ENCODE data around the gene KLHDC10.
A peak's percentile ranks its signal among the peaks of the same experiment; 100 is the strongest.
"Not testable (repeated sequence)": the region's sequence is repeated elsewhere in the genome, so short reads cannot be mapped to it uniquely, and the experiment has no call there.

Gene KLHDC10

GRCh38 chr7:130150587-130150986 lies 80.3 kb downstream of the KLHDC10 start:
- DNase-seq (ENCODE audit: low read depth): no peak
- H3K4me3 ChIP-seq (ENCODE audit: low read depth, low read length): no peak overlapping the region

DNA sequence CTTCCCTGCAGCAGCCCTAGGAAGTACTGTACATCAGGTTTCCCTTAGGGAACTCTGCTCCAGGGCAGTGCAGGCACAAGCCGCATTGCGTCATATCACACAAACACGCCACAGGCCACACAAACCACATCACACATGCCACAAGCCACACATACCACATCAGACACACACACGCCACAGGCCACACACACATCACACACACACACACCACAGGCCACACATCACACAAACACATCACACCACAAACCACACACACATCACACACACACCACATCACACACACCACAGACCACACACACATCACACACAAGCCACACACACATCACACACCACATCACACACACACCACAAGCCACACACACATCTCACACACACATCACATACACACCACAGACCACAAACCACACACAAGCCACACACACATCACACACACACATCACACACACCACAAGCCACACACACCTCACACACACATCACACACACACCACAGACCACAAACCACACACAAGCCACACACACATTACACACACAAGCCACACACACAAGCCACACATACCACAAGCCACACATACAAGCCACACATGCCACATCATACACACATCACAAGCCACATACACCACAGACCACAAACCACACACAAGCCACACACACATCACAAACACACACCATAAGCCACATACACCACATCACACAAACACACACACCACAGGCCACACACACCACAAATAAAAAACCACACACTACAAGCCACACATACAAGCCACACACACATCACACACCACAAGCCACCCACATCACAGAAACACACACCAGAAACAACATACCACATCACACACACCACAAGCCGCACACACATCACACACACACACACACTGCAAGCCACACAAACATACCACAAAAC lies 81.5 kb downstream of the KLHDC10 start:
- DNase-seq (ENCODE audit: low read depth): no peak
- H3K4me3 ChIP-seq (ENCODE audit: low read depth, low read length): no peak overlapping the region

DNA sequence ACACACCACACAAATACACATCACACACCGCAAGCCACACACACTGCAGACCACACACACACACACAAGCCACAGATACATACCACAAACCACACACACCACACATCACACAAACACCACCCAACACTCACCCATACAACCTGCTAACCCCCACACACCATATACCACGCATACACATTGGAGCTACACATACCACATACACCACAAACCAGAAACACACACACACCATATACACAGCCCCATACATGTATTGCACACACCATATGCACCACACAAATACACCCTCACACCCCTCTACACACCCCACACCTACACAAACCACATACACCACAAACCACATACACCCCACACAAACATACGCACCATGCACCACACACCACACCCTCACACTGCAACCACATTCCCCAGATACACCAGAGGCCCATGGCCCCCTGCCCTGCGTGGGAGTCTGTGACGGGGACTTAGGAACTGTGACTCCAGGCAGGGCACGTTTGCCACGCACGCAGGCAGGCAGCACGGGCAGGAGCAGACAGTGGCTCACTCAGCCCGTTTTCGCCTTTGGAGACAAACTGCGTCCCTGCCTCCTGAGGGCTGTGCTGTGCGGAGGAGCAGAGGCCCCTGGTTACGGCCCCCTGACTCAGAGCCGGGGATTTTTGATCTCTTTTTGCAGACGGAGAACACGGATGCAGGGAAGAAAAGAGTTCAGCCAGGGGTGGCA lies 82.3 kb downstream of the KLHDC10 start:
- H3K4me3 ChIP-seq (ENCODE audit: low read depth, low read length): no peak overlapping the region
- DNase-seq (ENCODE audit: low read depth): peak; percentile 68

GRCh38 chr7:130153211-130153908 lies 83.0 kb downstream of the KLHDC10 start:
- no peak for DNase-seq (ENCODE audit: low read depth)
- H3K4me3 ChIP-seq (ENCODE audit: low read depth, low read length): no peak overlapping the region

- no peak for DNase-seq (ENCODE audit: low read depth)
- H3K4me3 ChIP-seq (ENCODE audit: low read depth, low read length): no peak overlapping the region
Observed at GRCh38 chr7:130154131-130154500, 83.8 kb downstream of the KLHDC10 start.

GRCh38 chr7:130154501-130155317 lies 84.4 kb downstream of the KLHDC10 start:
- H3K4me3 ChIP-seq (ENCODE audit: low read depth, low read length): no peak overlapping the region
- no peak for DNase-seq (ENCODE audit: low read depth)

GRCh38 chr7:130156140-130156539 lies 85.8 kb downstream of the KLHDC10 start:
- H3K4me3 ChIP-seq (ENCODE audit: low read depth, low read length): no peak overlapping the region
- no peak for DNase-seq (ENCODE audit: low read depth)

DNA sequence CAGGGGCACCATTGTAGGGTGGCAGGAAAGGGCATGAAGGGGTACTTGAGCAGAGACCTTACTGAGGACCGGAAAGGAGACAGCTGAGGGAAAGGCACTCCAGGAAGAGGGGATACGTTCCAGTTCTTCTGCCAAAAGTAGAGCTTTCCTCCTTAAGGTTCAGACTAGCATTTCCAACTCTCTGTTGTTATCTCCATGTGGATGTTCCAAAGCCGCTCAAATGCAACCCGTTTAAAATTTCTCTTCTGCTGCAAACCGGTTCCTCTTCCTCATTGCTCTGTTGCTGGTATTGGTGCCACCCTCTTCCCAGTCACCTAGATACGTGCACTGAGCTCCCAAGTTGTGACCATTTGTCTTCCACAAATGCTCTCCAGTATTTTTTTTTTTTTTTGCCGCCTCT lies 87.4 kb downstream of the KLHDC10 start:
- DNase-seq (ENCODE audit: low read depth): no peak
- H3K4me3 ChIP-seq (ENCODE audit: low read depth, low read length): no peak overlapping the region

- no peak overlapping the region for H3K4me3 ChIP-seq (ENCODE audit: low read depth, low read length)
- DNase-seq (ENCODE audit: low read depth): no peak
Observed at GRCh38 chr7:130160023-130160422, 89.7 kb downstream of the KLHDC10 start.

GRCh38 chr7:130160455-130160854 lies 90.1 kb downstream of the KLHDC10 start:
- no peak for DNase-seq (ENCODE audit: low read depth)
- no peak overlapping the region for H3K4me3 ChIP-seq (ENCODE audit: low read depth, low read length)

GRCh38 chr7:130162196-130162595 lies 91.9 kb downstream of the KLHDC10 start:
- no peak overlapping the region for H3K4me3 ChIP-seq (ENCODE audit: low read depth, low read length)
- no peak for DNase-seq (ENCODE audit: low read depth)

DNA sequence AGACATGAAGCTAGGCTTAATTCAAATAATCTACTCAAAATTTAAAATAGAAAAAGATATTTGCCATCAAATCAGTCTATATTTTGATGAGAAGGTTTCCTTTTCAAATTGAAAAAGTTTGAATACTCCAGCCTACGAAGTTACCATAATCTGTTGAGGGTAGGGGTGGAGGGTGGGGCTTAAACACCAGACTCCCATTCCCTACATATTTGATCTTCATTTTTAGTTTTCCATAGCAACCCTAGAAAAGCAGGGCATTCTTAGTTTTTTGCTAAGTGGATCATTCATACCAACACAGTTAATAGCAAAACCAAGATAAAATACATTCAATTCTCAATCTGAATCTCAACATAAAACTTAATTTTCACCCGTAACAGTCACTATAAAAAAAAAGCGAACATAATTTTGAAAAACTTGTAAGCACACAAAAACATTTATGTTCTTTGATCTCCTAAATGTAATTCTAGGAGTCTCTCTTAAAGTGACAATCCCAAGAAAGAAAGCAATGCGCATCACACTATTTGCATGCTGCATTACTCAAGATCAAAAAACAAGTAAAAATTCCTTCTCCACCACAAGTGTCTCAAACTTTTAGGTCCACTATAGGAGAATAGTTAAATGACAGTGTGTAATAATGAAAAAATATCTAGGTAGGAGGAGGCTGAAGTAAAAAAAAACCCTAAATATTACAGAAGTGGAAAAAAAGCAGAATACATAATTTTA lies 104.1 kb downstream of the KLHDC10 start:
- no peak overlapping the region for H3K4me3 ChIP-seq (ENCODE audit: low read depth, low read length)
- no peak for DNase-seq (ENCODE audit: low read depth)

- H3K4me3 ChIP-seq (ENCODE audit: low read depth, low read length): no peak overlapping the region
- DNase-seq (ENCODE audit: low read depth): no peak
Observed at GRCh38 chr7:130178251-130178650, 107.9 kb downstream of the KLHDC10 start.

GRCh38 chr7:130179631-130180030 lies 109.3 kb downstream of the KLHDC10 start:
- DNase-seq (ENCODE audit: low read depth): no peak
- no peak overlapping the region for H3K4me3 ChIP-seq (ENCODE audit: low read depth, low read length)

- DNase-seq (ENCODE audit: low read depth): no peak
- H3K4me3 ChIP-seq (ENCODE audit: low read depth, low read length): no peak overlapping the region
Observed at GRCh38 chr7:130180571-130181262, 110.4 kb downstream of the KLHDC10 start.

DNA sequence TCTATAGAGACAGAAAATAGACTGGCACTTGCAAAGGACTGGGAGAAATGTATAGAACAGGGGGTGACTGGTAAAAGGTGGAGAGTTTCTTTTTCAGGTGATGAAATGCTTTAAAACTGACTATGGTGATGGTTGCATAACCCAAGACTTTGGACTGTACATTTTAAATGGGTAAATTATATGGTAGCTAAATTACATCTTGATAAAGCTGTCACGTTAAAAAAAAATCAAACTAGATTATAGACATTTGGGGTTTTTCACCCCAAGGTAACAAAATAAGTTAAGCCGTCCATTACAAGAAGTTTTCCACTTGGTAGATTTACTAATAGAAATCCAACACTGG lies 110.9 kb downstream of the KLHDC10 start:
- no peak for DNase-seq (ENCODE audit: low read depth)
- H3K4me3 ChIP-seq (ENCODE audit: low read depth, low read length): no peak overlapping the region

- DNase-seq (ENCODE audit: low read depth): no peak
Observed at GRCh38 chr7:130182990-130183389, 112.7 kb downstream of the KLHDC10 start.

GRCh38 chr7:130184349-130184748 lies 114.0 kb downstream of the KLHDC10 start:
- H3K4me3 ChIP-seq (ENCODE audit: low read depth, low read length): not testable (repeated sequence)

More at GRCh38 chr7:130182990-130183389, 112.7 kb downstream of the KLHDC10 start:
- no peak overlapping the region for H3K4me3 ChIP-seq (ENCODE audit: low read depth, low read length)

More at GRCh38 chr7:130184349-130184748, 114.0 kb downstream of the KLHDC10 start:
- DNase-seq (ENCODE audit: low read depth): not testable (repeated sequence)
